ENCODE measurements around the gene LCMT2.

LCMT2 gene

DNA sequence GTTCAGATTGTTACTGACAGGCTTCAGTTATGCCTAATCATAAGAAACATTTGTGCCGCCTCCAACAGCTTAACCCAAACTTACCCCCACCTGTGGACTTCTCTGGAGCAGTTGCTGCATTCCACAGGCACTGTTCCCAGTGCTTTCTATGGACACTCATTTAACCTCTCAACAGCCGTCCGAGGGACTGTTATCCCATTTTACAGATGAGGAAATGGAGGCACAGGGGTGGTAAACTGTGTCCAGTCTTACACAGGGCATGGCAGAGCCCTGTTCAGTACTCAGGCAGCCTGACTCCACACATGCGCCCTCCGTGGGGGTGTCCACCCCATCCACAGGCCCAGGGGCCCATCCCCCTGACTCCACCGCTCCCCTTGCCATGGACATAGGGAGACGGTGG lies 49.4 kb downstream of the LCMT2 start (continued):
- TF ChIP-seq ZFP3 (CRISPR knock-in tag; IDR thresholded peaks at IDR 0.05) = no peak

DNA sequence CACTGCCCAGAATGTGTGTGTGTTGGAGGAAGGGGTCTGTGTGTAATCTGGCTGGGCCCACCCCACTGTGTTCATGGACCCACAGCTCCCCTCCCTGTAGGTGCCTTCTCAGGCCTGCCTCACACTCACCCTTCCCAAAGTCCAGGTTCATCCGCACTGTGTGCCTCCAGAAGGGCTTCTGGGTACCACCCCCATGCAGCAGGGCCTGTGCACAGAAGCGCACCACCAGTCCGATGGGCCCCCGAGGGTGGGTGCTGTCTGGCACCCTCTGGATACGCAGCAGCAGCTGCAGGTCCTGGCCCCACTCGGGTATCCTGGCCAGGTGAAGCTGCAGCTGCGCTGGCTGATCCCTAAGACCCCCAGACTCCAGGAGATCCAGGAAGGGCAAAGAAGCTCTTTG lies 50.9 kb downstream of the LCMT2 start:
- no peak for ATAC-seq
- TF ChIP-seq ISL1 (CRISPR knock-in tag; IDR thresholded peaks at IDR 0.05) (no peak), OSR1 (CRISPR knock-in tag; IDR thresholded peaks at IDR 0.05) (no peak), ZNF565 (CRISPR knock-in tag; conservative IDR thresholded peaks at IDR 0.05; ENCODE audit: low read depth) (no peak), ESRRG (CRISPR knock-in tag; IDR thresholded peaks at IDR 0.05) (no peak), ARNTL (CRISPR knock-in tag; IDR thresholded peaks at IDR 0.05; ENCODE audit: borderline replicate concordance, low read depth) (no peak), TOX (CRISPR knock-in tag; IDR thresholded peaks at IDR 0.05; ENCODE audit: borderline replicate concordance) (no peak), CSDC2 (CRISPR knock-in tag; IDR thresholded peaks at IDR 0.05) (no peak), TCF4 (CRISPR knock-in tag; IDR thresholded peaks at IDR 0.05; ENCODE audit: borderline replicate concordance) (no peak), RARB (CRISPR knock-in tag; IDR thresholded peaks at IDR 0.05) (no peak), SNAI2 (CRISPR knock-in tag; IDR thresholded peaks at IDR 0.05) (no peak), GLIS3 (CRISPR knock-in tag; IDR thresholded peaks at IDR 0.05) (no peak), BACH2 (CRISPR knock-in tag; IDR thresholded peaks at IDR 0.05; ENCODE audit: borderline replicate concordance) (no peak), ZNF8 (CRISPR knock-in tag; IDR thresholded peaks at IDR 0.05) (no peak), PPARA (CRISPR knock-in tag; IDR thresholded peaks at IDR 0.05; ENCODE audit: borderline replicate concordance) (no peak)
- TF ChIP-seq, protein P1, sequence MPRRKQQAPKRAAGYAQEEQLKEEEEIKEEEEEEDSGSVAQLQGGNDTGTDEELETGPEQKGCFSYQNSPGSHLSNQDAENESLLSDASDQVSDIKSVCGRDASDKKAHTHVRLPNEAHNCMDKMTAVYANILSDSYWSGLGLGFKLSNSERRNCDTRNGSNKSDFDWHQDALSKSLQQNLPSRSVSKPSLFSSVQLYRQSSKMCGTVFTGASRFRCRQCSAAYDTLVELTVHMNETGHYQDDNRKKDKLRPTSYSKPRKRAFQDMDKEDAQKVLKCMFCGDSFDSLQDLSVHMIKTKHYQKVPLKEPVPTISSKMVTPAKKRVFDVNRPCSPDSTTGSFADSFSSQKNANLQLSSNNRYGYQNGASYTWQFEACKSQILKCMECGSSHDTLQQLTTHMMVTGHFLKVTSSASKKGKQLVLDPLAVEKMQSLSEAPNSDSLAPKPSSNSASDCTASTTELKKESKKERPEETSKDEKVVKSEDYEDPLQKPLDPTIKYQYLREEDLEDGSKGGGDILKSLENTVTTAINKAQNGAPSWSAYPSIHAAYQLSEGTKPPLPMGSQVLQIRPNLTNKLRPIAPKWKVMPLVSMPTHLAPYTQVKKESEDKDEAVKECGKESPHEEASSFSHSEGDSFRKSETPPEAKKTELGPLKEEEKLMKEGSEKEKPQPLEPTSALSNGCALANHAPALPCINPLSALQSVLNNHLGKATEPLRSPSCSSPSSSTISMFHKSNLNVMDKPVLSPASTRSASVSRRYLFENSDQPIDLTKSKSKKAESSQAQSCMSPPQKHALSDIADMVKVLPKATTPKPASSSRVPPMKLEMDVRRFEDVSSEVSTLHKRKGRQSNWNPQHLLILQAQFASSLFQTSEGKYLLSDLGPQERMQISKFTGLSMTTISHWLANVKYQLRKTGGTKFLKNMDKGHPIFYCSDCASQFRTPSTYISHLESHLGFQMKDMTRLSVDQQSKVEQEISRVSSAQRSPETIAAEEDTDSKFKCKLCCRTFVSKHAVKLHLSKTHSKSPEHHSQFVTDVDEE (CRISPR knock-in tag; IDR thresholded peaks at IDR 0.05) = no peak
- TF ChIP-seq, protein P2, sequence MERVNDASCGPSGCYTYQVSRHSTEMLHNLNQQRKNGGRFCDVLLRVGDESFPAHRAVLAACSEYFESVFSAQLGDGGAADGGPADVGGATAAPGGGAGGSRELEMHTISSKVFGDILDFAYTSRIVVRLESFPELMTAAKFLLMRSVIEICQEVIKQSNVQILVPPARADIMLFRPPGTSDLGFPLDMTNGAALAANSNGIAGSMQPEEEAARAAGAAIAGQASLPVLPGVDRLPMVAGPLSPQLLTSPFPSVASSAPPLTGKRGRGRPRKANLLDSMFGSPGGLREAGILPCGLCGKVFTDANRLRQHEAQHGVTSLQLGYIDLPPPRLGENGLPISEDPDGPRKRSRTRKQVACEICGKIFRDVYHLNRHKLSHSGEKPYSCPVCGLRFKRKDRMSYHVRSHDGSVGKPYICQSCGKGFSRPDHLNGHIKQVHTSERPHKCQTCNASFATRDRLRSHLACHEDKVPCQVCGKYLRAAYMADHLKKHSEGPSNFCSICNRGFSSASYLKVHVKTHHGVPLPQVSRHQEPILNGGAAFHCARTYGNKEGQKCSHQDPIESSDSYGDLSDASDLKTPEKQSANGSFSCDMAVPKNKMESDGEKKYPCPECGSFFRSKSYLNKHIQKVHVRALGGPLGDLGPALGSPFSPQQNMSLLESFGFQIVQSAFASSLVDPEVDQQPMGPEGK (CRISPR knock-in tag; IDR thresholded peaks at IDR 0.05; ENCODE audit: borderline replicate concordance) = no peak
- TF ChIP-seq, protein P3, sequence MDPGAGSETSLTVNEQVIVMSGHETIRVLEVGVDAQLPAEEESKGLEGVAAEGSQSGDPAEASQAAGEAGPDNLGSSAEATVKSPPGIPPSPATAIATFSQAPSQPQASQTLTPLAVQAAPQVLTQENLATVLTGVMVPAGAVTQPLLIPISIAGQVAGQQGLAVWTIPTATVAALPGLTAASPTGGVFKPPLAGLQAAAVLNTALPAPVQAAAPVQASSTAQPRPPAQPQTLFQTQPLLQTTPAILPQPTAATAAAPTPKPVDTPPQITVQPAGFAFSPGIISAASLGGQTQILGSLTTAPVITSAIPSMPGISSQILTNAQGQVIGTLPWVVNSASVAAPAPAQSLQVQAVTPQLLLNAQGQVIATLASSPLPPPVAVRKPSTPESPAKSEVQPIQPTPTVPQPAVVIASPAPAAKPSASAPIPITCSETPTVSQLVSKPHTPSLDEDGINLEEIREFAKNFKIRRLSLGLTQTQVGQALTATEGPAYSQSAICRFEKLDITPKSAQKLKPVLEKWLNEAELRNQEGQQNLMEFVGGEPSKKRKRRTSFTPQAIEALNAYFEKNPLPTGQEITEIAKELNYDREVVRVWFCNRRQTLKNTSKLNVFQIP (CRISPR knock-in tag; IDR thresholded peaks at IDR 0.05; ENCODE audit: borderline replicate concordance, low read depth) = no peak
- TF ChIP-seq, protein P4, sequence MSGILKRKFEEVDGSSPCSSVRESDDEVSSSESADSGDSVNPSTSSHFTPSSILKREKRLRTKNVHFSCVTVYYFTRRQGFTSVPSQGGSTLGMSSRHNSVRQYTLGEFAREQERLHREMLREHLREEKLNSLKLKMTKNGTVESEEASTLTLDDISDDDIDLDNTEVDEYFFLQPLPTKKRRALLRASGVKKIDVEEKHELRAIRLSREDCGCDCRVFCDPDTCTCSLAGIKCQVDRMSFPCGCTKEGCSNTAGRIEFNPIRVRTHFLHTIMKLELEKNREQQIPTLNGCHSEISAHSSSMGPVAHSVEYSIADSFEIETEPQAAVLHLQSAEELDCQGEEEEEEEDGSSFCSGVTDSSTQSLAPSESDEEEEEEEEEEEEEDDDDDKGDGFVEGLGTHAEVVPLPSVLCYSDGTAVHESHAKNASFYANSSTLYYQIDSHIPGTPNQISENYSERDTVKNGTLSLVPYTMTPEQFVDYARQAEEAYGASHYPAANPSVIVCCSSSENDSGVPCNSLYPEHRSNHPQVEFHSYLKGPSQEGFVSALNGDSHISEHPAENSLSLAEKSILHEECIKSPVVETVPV (CRISPR knock-in tag; IDR thresholded peaks at IDR 0.05) = no peak

DNA sequence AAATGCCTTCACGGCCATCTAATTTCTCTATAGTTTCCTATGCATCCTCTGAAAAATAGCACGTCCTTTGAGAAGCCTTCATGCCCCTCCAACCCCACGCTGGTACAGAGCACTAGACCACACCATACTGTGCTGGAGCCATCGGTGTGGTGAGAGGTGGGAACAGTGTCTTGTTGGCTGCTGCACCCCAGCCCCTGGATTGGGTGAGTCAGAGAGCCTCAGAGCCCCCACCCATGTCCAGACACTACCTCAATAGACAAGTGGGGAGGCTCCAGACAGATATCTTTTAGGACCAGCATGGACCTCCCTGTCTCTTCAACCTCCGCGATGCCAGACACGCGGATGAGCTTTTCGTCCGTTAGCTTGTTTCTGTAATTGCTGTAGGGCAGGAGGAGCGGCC lies 51.5 kb downstream of the LCMT2 start:
- ATAC-seq = no peak
- TF ChIP-seq ZNF565 (CRISPR knock-in tag; conservative IDR thresholded peaks at IDR 0.05; ENCODE audit: low read depth) (no peak), GLIS3 (CRISPR knock-in tag; IDR thresholded peaks at IDR 0.05) (no peak), BACH2 (CRISPR knock-in tag; IDR thresholded peaks at IDR 0.05; ENCODE audit: borderline replicate concordance) (no peak), RARB (CRISPR knock-in tag; IDR thresholded peaks at IDR 0.05) (no peak), TCF4 (CRISPR knock-in tag; IDR thresholded peaks at IDR 0.05; ENCODE audit: borderline replicate concordance) (no peak), ZFP3 (CRISPR knock-in tag; IDR thresholded peaks at IDR 0.05) (no peak), ZNF8 (CRISPR knock-in tag; IDR thresholded peaks at IDR 0.05) (no peak), ISL1 (CRISPR knock-in tag; IDR thresholded peaks at IDR 0.05) (no peak), ZC3H10 (CRISPR knock-in tag; IDR thresholded peaks at IDR 0.05) (no peak), SNAI2 (CRISPR knock-in tag; IDR thresholded peaks at IDR 0.05) (no peak), CSDC2 (CRISPR knock-in tag; IDR thresholded peaks at IDR 0.05) (no peak)
- TF ChIP-seq, protein P5, sequence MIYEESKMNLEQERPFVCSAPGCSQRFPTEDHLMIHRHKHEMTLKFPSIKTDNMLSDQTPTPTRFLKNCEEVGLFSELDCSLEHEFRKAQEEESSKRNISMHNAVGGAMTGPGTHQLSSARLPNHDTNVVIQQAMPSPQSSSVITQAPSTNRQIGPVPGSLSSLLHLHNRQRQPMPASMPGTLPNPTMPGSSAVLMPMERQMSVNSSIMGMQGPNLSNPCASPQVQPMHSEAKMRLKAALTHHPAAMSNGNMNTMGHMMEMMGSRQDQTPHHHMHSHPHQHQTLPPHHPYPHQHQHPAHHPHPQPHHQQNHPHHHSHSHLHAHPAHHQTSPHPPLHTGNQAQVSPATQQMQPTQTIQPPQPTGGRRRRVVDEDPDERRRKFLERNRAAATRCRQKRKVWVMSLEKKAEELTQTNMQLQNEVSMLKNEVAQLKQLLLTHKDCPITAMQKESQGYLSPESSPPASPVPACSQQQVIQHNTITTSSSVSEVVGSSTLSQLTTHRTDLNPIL (CRISPR knock-in tag; IDR thresholded peaks at IDR 0.05; ENCODE audit: low read depth) = no peak
- TF ChIP-seq, protein P2 (CRISPR knock-in tag; IDR thresholded peaks at IDR 0.05; ENCODE audit: borderline replicate concordance) = no peak
- TF ChIP-seq, protein P3 (CRISPR knock-in tag; IDR thresholded peaks at IDR 0.05; ENCODE audit: borderline replicate concordance, low read depth) = no peak
- TF ChIP-seq, protein P1 (CRISPR knock-in tag; IDR thresholded peaks at IDR 0.05) = no peak
